Esophagus squamous epithelium (tissue), 5 donors: ENCODE data around the gene RPLP2. TPM values are rescaled to one million over a fixed set of nuclear protein-coding genes. Genes with fewer than 3 reads are reported as not detected.

Experiments used
- DNase-seq: peaks from one replicate; lab custom pipeline; 2025; lab: John Stamatoyannopoulos, UW
- H3K27ac ChIP-seq, 4 donors: fragments of 200-600 bp; sonication (generic); one replicate each; pipeline ENCODE4 v1.5.1; 2016 to 2019; ENCODE audit warnings: mild to moderate bottlenecking in 1 of 4
- H3K27me3 ChIP-seq, 4 donors: fragments of 200-600 bp; sonication (generic); 1 replicate in 3 of 4; 2 replicates in 1 of 4; pipeline versions ENCODE4 v1.5.1 to v1.6.0; 2017 to 2021; ENCODE audit warnings: antibody characterized with exemption in 1 of 4
- H3K36me3 ChIP-seq, 3 donors: fragments of 200-600 bp; sonication (generic); one replicate each; pipeline ENCODE4 v1.5.1; 2016 to 2019
- H3K4me1 ChIP-seq, 3 donors: fragments of 200-600 bp; sonication (generic); one replicate each; pipeline ENCODE4 v1.5.1; 2017 to 2019
- H3K4me3 ChIP-seq, 4 donors: fragments of 200-600 bp; sonication (generic); 1 replicate in 3 of 4; 2 replicates in 1 of 4; pipeline ENCODE4 v1.5.1; 2016 to 2019; ENCODE audit warnings: mild to moderate bottlenecking in 2 of 4, moderate library complexity in 1 of 4
- H3K9me3 ChIP-seq, 3 donors: fragments of 200-600 bp; sonication (generic); one replicate each; pipeline ENCODE4 v1.5.1; 2016 to 2019
- POLR2A ChIP-seq, 4 donors: fragments of 450-650 bp; IDR thresholded peaks; one replicate each; pipeline ENCODE4 v1.6.1; 2017; ENCODE audit warnings: antibody characterized with exemption in 4 of 4, mild to moderate bottlenecking in 4 of 4, moderate library complexity in 3 of 4
- WGBS, 2 donors: methylation state at CpG; one replicate each; pipeline ENCODE4 v1.1.5; 2018; 5-methylcytosine and 5-hydroxymethylcytosine counted together
- intact Hi-C: fragments of 100-400 bp; cut with DNase I; formaldehyde crosslinking; loops from one replicate; pipeline ENCODE4 v1.15.0; 2022
- total RNA-seq, 4 donors: library from RNA; depleted of rRNA; stranded (reverse); fragments of >200 nt; gene quantifications; one replicate each; pipeline ENCODE4 v1.1.0, GENCODE V29; 2016
- TF ChIP-seq, protein P1 (sequence below), 6 experiments: fragments of 450-650 bp in 4 of 6; fragments of 200-600 bp in 2 of 6; sonication (generic) in 2 of 6; IDR thresholded peaks; one replicate each; pipeline ENCODE4 v1.5.1; 2016 to 2019; ENCODE audit warnings: antibody characterized with exemption in 6 of 6, mild to moderate bottlenecking in 4 of 6, moderate library complexity in 4 of 6
- donor health status: DM: yes; HTN: yes; CAD: no.

Gene RPLP2
- total RNA-seq, 4 donors from 2014 or later: 232 to 871 (median 490) TPM

DNA sequence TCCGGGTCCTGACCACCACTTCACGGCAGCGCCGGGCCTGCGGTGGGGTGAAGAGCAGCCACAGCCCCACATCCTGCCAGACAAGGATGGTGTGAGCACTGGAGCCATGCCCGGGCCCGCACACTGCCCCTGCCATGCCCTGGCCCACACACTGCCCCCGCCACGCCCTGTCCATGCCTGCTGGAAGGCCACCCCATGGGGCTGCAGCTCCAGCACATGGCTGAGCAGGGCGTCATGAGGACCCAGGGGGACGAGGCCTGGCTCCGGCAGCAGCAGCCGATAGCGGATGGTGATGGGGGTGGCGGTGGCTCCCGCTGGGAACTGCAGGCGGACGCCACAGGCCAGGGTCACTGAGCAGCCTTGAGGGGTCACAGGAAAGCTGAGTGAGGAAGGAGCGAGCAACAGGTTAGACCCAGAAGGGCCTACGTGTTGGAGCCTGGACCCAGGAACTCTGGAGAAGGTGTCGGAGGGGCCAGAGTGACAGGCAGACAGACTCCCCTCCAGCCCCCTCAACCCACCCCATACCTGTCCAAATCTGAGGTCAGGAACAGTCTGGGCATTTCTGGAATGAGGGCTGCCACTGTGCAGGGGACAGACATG is 7.6 kb upstream of the RPLP2 start:
- Histone ChIP-seq H3K9me3 (no peaks in the 10 kb centered on the region), H3K4me1 (peaks cover 18 to 52% (median 33%) of the 10 kb centered on the region in 3 donors), H3K27me3 (no peaks in the 10 kb centered on the region), H3K36me3 (peaks cover 0 to 48% (median 11%) of the 10 kb centered on the region in 3 donors), H3K27ac (no peak overlapping the region), H3K4me3 (no peak overlapping the region)
- 96% methylated on average over 8 of the region's 21 CpGs; no CpG with 5 or more reads in 1 of the 2 donors for WGBS, 2 donors
- TF ChIP-seq POLR2A (IDR thresholded peaks at IDR 0.05): no peak
- TF ChIP-seq, protein P1, sequence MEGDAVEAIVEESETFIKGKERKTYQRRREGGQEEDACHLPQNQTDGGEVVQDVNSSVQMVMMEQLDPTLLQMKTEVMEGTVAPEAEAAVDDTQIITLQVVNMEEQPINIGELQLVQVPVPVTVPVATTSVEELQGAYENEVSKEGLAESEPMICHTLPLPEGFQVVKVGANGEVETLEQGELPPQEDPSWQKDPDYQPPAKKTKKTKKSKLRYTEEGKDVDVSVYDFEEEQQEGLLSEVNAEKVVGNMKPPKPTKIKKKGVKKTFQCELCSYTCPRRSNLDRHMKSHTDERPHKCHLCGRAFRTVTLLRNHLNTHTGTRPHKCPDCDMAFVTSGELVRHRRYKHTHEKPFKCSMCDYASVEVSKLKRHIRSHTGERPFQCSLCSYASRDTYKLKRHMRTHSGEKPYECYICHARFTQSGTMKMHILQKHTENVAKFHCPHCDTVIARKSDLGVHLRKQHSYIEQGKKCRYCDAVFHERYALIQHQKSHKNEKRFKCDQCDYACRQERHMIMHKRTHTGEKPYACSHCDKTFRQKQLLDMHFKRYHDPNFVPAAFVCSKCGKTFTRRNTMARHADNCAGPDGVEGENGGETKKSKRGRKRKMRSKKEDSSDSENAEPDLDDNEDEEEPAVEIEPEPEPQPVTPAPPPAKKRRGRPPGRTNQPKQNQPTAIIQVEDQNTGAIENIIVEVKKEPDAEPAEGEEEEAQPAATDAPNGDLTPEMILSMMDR (IDR thresholded peaks at IDR 0.05): no peak
- DNase-seq: no peak
- intact Hi-C loops: no loop called here

DNA sequence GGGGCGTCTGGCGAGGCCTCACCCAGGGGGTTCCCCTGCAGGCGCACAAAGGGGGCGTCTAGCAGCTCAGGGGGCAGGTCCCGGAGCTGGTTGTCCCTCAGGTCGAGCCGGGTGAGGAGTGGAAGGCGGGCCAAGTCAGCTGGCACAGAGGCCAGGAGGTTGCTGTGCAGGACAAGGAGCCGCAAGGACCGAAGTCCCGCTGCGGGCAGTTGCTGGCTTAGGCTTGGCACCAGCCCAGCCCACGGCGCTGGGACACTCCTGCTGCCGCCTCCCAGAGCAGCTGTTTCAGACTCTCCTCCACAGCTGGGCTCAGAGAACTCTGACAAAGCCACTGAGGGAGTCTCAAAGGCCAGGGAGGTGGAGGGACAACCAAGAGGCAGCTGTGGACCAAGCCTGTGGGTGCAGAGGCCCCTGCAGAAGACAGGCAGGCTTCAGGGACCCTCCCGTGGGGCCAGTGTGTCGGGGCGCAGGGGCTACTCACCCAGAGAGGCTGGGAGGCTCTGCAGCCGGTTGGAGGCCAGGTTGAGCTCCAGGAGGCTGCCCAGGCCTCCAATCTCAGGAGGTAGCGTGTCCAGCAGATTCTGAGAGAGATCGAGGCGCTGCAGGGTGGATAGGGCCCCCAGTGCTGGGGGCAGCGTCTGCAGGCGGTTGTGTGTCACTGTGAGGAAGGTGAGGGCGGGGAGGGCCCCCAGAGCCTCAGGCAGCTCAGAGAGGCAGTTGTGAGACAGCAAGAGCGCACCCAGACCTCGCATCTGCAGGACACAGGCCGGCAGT is 6.9 kb upstream of the RPLP2 start:
- Histone ChIP-seq H3K27ac (no peak overlapping the region), H3K9me3 (no peaks in the 10 kb centered on the region), H3K4me1 (peaks cover 18 to 53% (median 27%) of the 10 kb centered on the region in 3 donors), H3K36me3 (peaks cover 0 to 48% (median 11%) of the 10 kb centered on the region in 3 donors), H3K27me3 (no peaks in the 10 kb centered on the region), H3K4me3 (no peak overlapping the region)
- TF ChIP-seq, protein P1 (IDR thresholded peaks at IDR 0.05): no peak
- TF ChIP-seq POLR2A (IDR thresholded peaks at IDR 0.05): no peak
- 70 to 84% methylated on average over 2 to 10 of the region's 28 CpGs for WGBS, 2 donors
- DNase-seq: no peak
- intact Hi-C loops: no loop called here

DNA sequence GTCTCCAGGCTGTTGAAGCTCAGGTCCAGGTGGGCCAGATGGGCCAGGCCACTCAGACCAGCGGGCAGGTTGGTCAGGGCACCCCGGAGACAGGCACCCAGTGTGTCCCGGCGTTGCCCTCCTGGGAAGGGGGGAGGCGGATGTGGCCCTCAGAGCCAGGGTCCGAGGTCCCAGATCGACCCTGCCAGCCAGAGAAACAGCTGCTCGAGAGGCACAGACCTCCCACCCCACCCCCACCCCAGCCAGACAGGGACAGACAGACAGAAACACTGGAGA is 6.4 kb upstream of the RPLP2 start:
- WGBS, 2 donors: no CpG with 5 or more reads among the region's 8 CpGs
- Histone ChIP-seq H3K36me3 (peaks cover 0 to 48% (median 11%) of the 10 kb centered on the region in 3 donors), H3K27me3 (no peaks in the 10 kb centered on the region), H3K4me3 (no peak overlapping the region), H3K9me3 (no peaks in the 10 kb centered on the region), H3K27ac (no peak overlapping the region), H3K4me1 (peaks cover 20 to 55% (median 28%) of the 10 kb centered on the region in 3 donors)
- DNase-seq: no peak
- intact Hi-C loops: no loop called here
- TF ChIP-seq, protein P1 (IDR thresholded peaks at IDR 0.05): no peak
- no peak for TF ChIP-seq POLR2A (IDR thresholded peaks at IDR 0.05)

DNA sequence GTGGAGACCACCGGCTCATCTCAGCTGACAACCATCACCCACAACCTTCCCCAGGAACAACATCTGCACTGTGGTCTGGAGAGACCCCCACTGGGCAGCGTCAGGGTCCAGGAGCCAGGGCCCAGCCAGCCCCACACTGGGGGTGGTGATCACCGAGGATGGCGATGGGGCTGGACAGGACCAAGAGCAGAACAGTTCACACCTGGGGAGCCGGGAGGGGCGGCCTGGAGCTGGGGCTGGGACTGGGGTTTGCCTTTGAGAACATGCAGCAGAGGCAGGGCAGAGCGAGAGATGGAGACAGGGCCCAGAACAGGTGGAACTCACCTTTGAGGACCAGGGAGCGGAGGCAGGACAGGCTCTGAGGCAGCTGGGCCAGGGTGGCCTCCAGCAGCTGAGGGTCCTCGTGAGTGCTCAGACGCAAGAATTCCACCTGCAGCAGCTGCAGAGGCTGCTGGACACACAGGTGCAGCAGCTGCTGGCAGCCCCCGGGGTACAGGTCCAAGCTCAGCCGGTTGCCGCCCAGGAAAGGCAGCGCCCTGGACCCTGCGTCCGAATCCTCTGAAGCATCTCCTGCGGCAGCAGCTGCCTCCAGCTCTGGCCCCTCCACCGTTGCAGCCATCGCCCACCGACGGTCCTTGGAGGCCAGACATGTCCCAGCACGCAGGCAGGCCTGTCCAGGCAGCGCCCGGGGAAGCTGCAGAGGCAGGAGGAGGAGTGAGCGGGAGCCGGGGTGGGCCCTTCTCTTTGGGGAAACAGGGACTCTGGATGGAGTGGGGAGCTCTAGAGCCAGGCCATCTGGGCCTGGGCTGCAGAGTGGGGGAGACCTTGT is 5.8 kb upstream of the RPLP2 start:
- no peaks in the 10 kb centered on the region for H3K9me3 ChIP-seq
- H3K4me3 ChIP-seq: peak overlapping the region; percentile 55 to 87 (median 68)
- H3K36me3 ChIP-seq: peaks cover 0 to 45% (median 11%) of the 10 kb centered on the region in 3 donors
- peaks cover 22 to 57% (median 30%) of the 10 kb centered on the region in 3 donors for H3K4me1 ChIP-seq
- 53 to 80% methylated on average over 3 to 9 of the region's 26 CpGs for WGBS, 2 donors
- H3K27ac ChIP-seq: peak overlapping the region in 3 of 4 donors; percentile 83 to 93 (median 91)
- no peak for DNase-seq
- TF ChIP-seq, protein P1 (IDR thresholded peaks at IDR 0.05): no peak
- no peak for TF ChIP-seq POLR2A (IDR thresholded peaks at IDR 0.05)
- intact Hi-C loops: no loop called here
- no peaks in the 10 kb centered on the region for H3K27me3 ChIP-seq
